Measurements from ENCODE around the gene RANBP17. TPM values are rescaled to one million over a fixed set of nuclear protein-coding genes. Genes with fewer than 3 reads are reported as not detected.

The RANBP17 gene
- total and polyA plus RNA-seq, 2 experiments from 2014 or later, result 43.8 to 53.1 TPM

DNA sequence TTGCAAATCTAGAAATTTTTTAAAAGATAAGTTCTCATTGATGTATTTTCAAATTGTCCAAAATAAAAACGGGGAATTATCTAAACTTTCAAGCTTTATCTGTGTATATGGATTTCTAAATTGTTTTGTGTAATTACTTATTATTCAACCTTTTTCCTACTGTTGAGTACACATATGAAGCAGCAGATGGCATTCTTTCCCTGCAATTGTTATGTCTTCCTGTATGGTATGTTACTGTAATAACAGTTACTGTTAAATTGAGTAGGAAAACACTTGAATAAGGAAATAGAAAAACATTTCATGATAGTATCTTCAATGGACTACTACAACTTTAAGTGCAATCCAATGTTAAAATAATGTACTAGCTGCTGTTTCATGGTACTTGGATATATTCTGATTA lies 124.8 kb downstream of the RANBP17 start:
- no peaks in the 10 kb centered on the region for H3K79me2 ChIP-seq (replicated peaks; ENCODE audit: insufficient read depth)
- Mint-ChIP-seq H3K4me1 (no peaks in the 10 kb centered on the region), H3K4me3 (no peak overlapping the region), H3K27ac (no peak overlapping the region), H3K36me3 (ENCODE audit: low read depth) (peaks cover 6% of the 10 kb centered on the region), H3K9me3 (peaks cover under 1% of the 10 kb centered on the region; the same call in 2 of the 3 replicates), H3K27me3 (ENCODE audit: insufficient read depth, low read depth, poor library complexity) (peaks cover 3% of the 10 kb centered on the region)
- TF ChIP-seq CTCF (conservative IDR thresholded peaks at IDR 0.05; ENCODE audit: low read depth in 2 of 2), result peak in 1 of 2 experiments; percentile 17; a peak in 1 of 4 replicates
- TF ChIP-seq, protein P1, sequence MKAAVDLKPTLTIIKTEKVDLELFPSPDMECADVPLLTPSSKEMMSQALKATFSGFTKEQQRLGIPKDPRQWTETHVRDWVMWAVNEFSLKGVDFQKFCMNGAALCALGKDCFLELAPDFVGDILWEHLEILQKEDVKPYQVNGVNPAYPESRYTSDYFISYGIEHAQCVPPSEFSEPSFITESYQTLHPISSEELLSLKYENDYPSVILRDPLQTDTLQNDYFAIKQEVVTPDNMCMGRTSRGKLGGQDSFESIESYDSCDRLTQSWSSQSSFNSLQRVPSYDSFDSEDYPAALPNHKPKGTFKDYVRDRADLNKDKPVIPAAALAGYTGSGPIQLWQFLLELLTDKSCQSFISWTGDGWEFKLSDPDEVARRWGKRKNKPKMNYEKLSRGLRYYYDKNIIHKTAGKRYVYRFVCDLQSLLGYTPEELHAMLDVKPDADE (IDR thresholded peaks at IDR 0.05), result no peak
- DNase-seq (ENCODE audit: low spot score) (no peak), ATAC-seq (no peak)
- no peak overlapping the region for H3K4me2 ChIP-seq
- H3F3A ChIP-seq (replicated peaks; ENCODE audit: low read depth), result no peaks in the 10 kb centered on the region
- no peak overlapping the region for H2AFZ ChIP-seq
- no peaks in the 10 kb centered on the region for H3K36me3 ChIP-seq (ENCODE audit: insufficient read depth)
- no peaks in the 10 kb centered on the region for H4K20me1 ChIP-seq (replicated peaks; ENCODE audit: insufficient read depth)
- no peaks in the 10 kb centered on the region for H3K27me3 ChIP-seq (ENCODE audit: insufficient read depth)
- no peak overlapping the region for H3K4me3 ChIP-seq
- H3K4me1 ChIP-seq (ENCODE audit: insufficient read depth), result no peaks in the 10 kb centered on the region
- H3K9me2 ChIP-seq (ENCODE audit: insufficient read depth), result no peaks in the 10 kb centered on the region
- no peak overlapping the region for H3K27ac ChIP-seq (ENCODE audit: low read depth)

- no peak overlapping the region for H3K27ac Mint-ChIP-seq
- no peaks in the 10 kb centered on the region for H3K9me3 Mint-ChIP-seq
- no peaks in the 10 kb centered on the region for H3K27me3 Mint-ChIP-seq (ENCODE audit: insufficient read depth, low read depth, poor library complexity)
- Histone ChIP-seq H3K4me3 (no peak overlapping the region), H3K4me1 (ENCODE audit: insufficient read depth) (no peaks in the 10 kb centered on the region), H3K27me3 (ENCODE audit: insufficient read depth) (no peaks in the 10 kb centered on the region), H3K36me3 (ENCODE audit: insufficient read depth) (no peaks in the 10 kb centered on the region), H4K20me1 (replicated peaks; ENCODE audit: insufficient read depth) (no peaks in the 10 kb centered on the region), H3K79me2 (replicated peaks; ENCODE audit: insufficient read depth) (no peaks in the 10 kb centered on the region), H3F3A (replicated peaks; ENCODE audit: low read depth) (no peaks in the 10 kb centered on the region), H3K4me2 (no peak overlapping the region), H3K27ac (ENCODE audit: low read depth) (no peak overlapping the region), H3K9me2 (ENCODE audit: insufficient read depth) (no peaks in the 10 kb centered on the region), H2AFZ (no peak overlapping the region)
- peaks cover 11% of the 10 kb centered on the region; the same call in 2 of the 3 replicates for H3K4me1 Mint-ChIP-seq
- H3K36me3 Mint-ChIP-seq (ENCODE audit: low read depth), result no peaks in the 10 kb centered on the region
- TF ChIP-seq EZH2 (IDR thresholded peaks at IDR 0.05; ENCODE audit: low read depth, unreplicated experiment) (no peak), NANOG (IDR thresholded peaks at IDR 0.05; ENCODE audit: borderline replicate concordance) (no peak), STAT1 (IDR thresholded peaks at IDR 0.05; ENCODE audit: unreplicated experiment) (no peak), EZH2phosphoT487 (IDR thresholded peaks at IDR 0.05; ENCODE audit: unreplicated experiment) (no peak)
- H3K4me3 Mint-ChIP-seq, result no peak overlapping the region
- ATAC-seq (no peak), DNase-seq (ENCODE audit: low spot score) (no peak)
Observed at GRCh38 chr5:170993476-170993875, 131.7 kb downstream of the RANBP17 start.

DNA sequence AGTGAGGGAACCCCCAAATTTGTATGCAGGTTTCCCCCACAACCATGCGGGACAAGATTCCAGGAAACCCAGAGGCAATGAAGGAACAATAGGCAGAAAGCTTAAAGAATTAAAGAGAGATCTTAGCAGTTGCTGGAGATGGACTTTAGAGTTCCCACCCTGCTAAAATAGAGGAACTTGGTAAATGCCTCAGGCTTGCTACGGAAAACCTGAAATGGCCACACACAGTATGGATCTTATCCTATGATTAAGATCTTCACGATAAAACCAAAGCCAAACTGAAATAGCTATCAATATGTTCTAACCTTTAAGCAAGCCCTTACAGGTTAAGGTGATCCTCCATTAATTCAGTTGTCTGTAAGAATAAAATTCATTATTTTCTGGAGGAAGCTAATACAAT lies 148.3 kb downstream of the RANBP17 start:
- peaks cover 25% of the 10 kb centered on the region for H3K9me3 Mint-ChIP-seq
- Histone ChIP-seq H3K4me1 (ENCODE audit: insufficient read depth) (no peaks in the 10 kb centered on the region), H3K36me3 (ENCODE audit: insufficient read depth) (peaks cover 3% of the 10 kb centered on the region; the same call in 1 of the 2 replicates), H3K4me3 (no peak overlapping the region), H3K79me2 (replicated peaks; ENCODE audit: insufficient read depth) (no peaks in the 10 kb centered on the region), H3K27ac (ENCODE audit: low read depth) (no peak overlapping the region), H3K27me3 (ENCODE audit: insufficient read depth) (no peaks in the 10 kb centered on the region), H3F3A (replicated peaks; ENCODE audit: low read depth) (no peaks in the 10 kb centered on the region), H2AFZ (no peak overlapping the region), H3K9me2 (ENCODE audit: insufficient read depth) (no peaks in the 10 kb centered on the region), H3K4me2 (no peak overlapping the region), H4K20me1 (replicated peaks; ENCODE audit: insufficient read depth) (no peaks in the 10 kb centered on the region)
- no peak overlapping the region for H3K4me3 Mint-ChIP-seq
- H3K27ac Mint-ChIP-seq, result no peak overlapping the region
- TF ChIP-seq JUNB (IDR thresholded peaks at IDR 0.05; ENCODE audit: unreplicated experiment) (no peak), EZH2 (IDR thresholded peaks at IDR 0.05; ENCODE audit: low read depth, unreplicated experiment) (no peak), CTCF (conservative IDR thresholded peaks at IDR 0.05; ENCODE audit: low read depth in 2 of 2) (no peak)
- peaks cover 24% of the 10 kb centered on the region for H3K36me3 Mint-ChIP-seq (ENCODE audit: low read depth)
- H3K4me1 Mint-ChIP-seq, result no peaks in the 10 kb centered on the region
- ATAC-seq (no peak), DNase-seq (ENCODE audit: low spot score) (no peak)
- H3K27me3 Mint-ChIP-seq (ENCODE audit: insufficient read depth, low read depth, poor library complexity), result no peaks in the 10 kb centered on the region

Data from GM23338 (cell line).